ACC112 (cell line): ENCODE results near the gene TRIM65.

Experiments
- H2AFZ ChIP-seq: fragments of 200-600 bp; sonication (generic); one replicate; pipeline ENCODE4 v1.6.0; 2017; ENCODE audit warnings: antibody characterized with exemption, low read length; ENCODE audit not compliant: unreplicated experiment
- H3K27ac ChIP-seq: fragments of 200-600 bp; sonication (generic); 2 replicates; pipeline ENCODE4 v1.5.1; 2014; ENCODE audit warnings: low read depth, mild to moderate bottlenecking, antibody characterized with exemption, low read length, moderate library complexity
- H3K27me3 ChIP-seq: fragments of 200-600 bp; sonication (generic); 2 replicates; pipeline ENCODE4 v1.6.1; 2014; ENCODE audit warnings: mild to moderate bottlenecking, antibody characterized with exemption, low read length, moderate library complexity, mixed read lengths; ENCODE audit not compliant: insufficient read depth
- H3K36me3 ChIP-seq: fragments of 200-600 bp; sonication (generic); 2 replicates; pipeline ENCODE4 v1.6.1; 2016; ENCODE audit warnings: mild to moderate bottlenecking, antibody characterized with exemption, low read length, moderate library complexity, mixed read lengths; ENCODE audit not compliant: insufficient read depth
- H3K4me1 ChIP-seq: fragments of 200-600 bp; sonication (generic); one replicate; pipeline ENCODE4 v1.6.1; 2016; ENCODE audit warnings: low read length, mixed read lengths; ENCODE audit not compliant: insufficient read depth, unreplicated experiment, control insufficient read depth
- H3K4me3 ChIP-seq: fragments of 200-600 bp; sonication (generic); 2 replicates; pipeline ENCODE4 v1.5.1; 2014; ENCODE audit warnings: mild to moderate bottlenecking, low read depth, low read length
- H3K79me2 ChIP-seq: fragments of 200-600 bp; sonication (generic); one replicate; pipeline ENCODE4 v1.6.0; 2016; ENCODE audit warnings: low read length; ENCODE audit not compliant: control insufficient read depth, unreplicated experiment, insufficient read depth

TRIM65 gene

DNA sequence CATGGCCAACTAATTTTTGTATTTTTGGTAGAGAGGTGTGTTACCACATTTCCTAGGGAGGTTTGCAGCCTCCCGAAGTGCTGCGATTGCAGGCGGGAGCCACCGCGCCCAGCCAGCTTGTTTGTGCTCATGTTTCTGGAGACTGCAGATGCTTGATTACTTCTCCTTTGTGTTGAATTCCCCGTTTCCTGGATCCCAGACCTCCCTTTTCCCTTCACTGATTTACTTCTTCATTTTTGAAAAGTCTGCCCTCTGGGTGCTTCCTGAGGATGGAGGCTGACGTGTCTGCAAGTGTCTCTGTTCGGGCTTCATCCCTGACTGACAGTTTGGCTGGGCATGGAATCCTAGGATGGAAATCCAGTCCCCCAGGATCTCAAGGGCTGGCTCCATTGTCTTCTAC lies 11.3 kb downstream of the TRIM65 start:
- no peak overlapping the region for H3K27ac ChIP-seq
- no peaks in the 10 kb centered on the region for H3K79me2 ChIP-seq
- H3K36me3 ChIP-seq, result no peaks in the 10 kb centered on the region
- no peaks in the 10 kb centered on the region for H3K27me3 ChIP-seq
- H3K4me1 ChIP-seq, result no peaks in the 10 kb centered on the region
- H2AFZ ChIP-seq, result no peak overlapping the region
- H3K4me3 ChIP-seq, result no peak overlapping the region

- Histone ChIP-seq H3K4me3 (no peak overlapping the region), H3K27ac (no peak overlapping the region), H3K4me1 (peaks cover under 1% of the 10 kb centered on the region), H2AFZ (no peak overlapping the region), H3K36me3 (no peaks in the 10 kb centered on the region), H3K79me2 (no peaks in the 10 kb centered on the region), H3K27me3 (no peaks in the 10 kb centered on the region)
Observed at GRCh38 chr17:75881678-75882454, 14.9 kb downstream of the TRIM65 start.

DNA sequence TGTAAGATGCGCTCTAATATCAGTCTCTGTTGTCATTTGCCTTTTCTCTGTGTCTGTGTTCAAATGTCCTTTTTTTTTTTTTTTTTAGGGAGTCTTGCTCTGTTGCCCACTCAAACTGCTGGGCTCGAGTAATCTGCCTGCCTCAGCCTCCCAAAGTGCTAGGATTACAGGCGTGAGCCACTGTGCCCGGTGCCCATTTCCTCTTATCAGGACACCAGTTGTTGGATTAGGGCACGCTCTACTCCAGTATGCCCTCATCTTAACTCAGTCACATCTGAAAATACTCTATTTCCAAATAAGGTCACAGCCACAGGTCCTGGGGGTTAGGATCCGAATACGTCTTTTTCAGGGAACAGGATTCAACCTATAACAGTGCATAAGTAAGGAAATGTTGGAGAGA lies 16.5 kb downstream of the TRIM65 start:
- Histone ChIP-seq H2AFZ (no peak overlapping the region), H3K27ac (no peak overlapping the region), H3K36me3 (no peaks in the 10 kb centered on the region), H3K79me2 (no peaks in the 10 kb centered on the region), H3K4me1 (peaks cover 16% of the 10 kb centered on the region), H3K4me3 (no peak overlapping the region), H3K27me3 (no peaks in the 10 kb centered on the region)

DNA sequence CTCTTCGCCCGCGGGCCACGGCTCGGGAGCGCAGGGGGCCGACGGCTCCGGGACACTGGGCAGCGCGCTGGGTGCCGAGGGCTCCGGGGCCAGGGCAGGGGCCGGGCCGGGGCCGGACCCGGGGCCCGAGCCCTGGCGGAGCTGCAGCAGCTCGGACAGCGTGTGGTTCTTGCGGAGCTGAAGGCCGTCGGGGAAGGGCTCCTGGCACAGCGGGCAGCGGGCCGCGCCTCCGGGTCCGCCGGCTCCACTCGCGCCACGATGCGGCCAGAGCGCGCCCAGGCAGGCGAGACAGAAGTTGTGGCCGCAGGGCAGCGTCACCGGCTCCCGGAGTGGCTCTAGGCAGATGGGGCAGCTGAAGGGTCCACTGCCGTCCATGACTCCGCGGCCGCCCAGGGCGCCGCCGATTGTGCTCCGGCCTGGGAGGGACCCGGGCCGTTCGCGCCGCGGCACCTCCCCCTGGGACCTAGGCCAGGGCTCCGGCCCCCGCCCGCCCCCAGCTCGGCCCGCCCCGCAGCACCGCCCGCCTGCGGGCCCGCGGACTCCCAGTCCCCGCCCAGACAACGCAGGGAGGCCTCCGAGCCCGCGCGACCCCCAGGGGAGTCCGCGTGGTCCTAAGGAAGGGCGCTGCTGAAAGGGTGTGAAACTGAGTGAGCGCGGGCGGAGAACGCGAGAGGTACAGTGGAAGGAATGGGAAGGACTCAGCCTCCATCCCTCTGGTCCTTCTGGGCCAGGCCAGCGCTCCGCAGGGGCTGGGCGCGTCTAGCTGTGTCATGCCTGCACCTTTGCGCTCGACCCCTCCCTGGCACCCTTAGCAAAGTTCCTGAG lies 18.4 kb downstream of the TRIM65 start, which contains the start of gene TRIM47:
TSS of gene TRIM47 (minus strand) at position 408 of the 825 bp plus-strand sequence. CDS start at position 375, 33 bp downstream.
- Histone ChIP-seq H3K36me3 (no peaks in the 10 kb centered on the region), H3K4me1 (peaks cover 24% of the 10 kb centered on the region), H3K27ac (peak within 1 kb of the TSS; percentile 91), H3K4me3 (peak within 1 kb of the TSS; percentile 85), H3K79me2 (no peaks in the 10 kb centered on the region), H2AFZ (peak within 1 kb of the TSS; percentile 46), H3K27me3 (no peaks in the 10 kb centered on the region)

DNA sequence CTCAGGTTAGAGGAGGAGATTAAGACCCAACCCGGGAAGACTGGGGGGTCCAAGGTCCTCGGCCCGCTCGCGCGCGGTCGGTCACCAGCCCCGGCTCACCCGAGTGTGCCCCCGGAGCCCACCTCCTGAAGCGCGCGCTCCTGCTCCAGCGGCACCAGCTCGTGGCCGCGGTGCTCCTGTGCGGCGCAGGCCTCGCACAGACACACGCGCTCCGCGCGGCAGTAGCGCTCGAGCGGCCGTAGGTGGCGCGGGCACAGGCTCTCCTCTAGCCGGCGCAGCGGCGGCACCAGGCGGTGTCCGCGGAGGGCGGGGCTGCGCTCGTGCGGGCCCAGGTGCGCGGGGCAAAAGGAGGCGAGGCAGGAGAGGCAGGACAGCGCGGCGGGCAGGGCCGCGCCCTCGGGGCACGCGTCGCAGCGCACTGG lies 19.0 kb downstream of the TRIM65 start:
- Histone ChIP-seq H3K27me3 (no peaks in the 10 kb centered on the region), H3K27ac (peak overlapping the region; percentile 91), H3K36me3 (no peaks in the 10 kb centered on the region), H2AFZ (peak overlapping the region; percentile 46), H3K79me2 (no peaks in the 10 kb centered on the region), H3K4me1 (peaks cover 29% of the 10 kb centered on the region), H3K4me3 (peak overlapping the region; percentile 85)

- H3K4me1 ChIP-seq, result peaks cover 35% of the 10 kb centered on the region
- H3K4me3 ChIP-seq, result peak overlapping the region; percentile 85
- no peaks in the 10 kb centered on the region for H3K36me3 ChIP-seq
- H3K27me3 ChIP-seq, result no peaks in the 10 kb centered on the region
- peak overlapping the region; percentile 91 for H3K27ac ChIP-seq
- no peaks in the 10 kb centered on the region for H3K79me2 ChIP-seq
- peak overlapping the region; percentile 15 for H2AFZ ChIP-seq
Observed at GRCh38 chr17:75876938-75877751, 19.6 kb downstream of the TRIM65 start.

DNA sequence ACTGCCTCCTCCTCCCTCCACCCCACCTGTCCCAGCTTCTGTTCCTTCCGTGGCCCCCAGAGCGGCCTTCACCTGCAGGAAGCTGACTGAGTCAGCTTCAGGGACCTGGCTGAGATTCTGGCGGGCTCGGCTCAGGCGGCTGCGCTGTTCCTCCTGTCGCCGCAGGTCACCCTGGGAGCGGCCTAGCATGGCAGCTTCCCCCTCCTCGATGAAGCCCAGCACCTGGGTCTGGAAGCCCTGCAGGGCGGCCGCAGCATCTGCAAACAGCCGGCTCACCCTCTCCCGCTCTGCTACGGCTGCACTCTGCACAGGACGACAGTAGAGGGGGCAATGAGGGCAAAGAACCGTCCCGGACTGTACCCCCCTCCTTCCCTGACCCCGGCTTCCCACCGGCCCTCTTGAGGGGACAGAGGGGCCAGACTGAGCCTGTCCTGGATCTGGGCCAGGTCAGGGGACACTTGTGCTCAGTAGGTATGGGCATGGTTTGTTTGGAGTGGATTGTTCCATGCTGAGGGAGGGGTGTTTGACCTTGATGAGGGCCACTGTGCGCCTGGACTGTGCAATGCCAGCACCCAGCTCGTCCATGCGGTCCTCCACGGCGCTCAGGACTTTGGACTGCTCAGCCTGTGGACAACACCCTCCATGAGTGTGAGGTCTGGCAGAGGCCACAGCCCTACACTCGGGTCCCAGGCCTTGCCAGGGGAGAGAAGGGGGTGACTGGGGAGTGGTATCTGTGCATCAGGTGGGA lies 20.4 kb downstream of the TRIM65 start:
- peaks cover 35% of the 10 kb centered on the region for H3K4me1 ChIP-seq
- H2AFZ ChIP-seq, result no peak overlapping the region
- peak overlapping the region; percentile 91 for H3K27ac ChIP-seq
- H3K27me3 ChIP-seq, result no peaks in the 10 kb centered on the region
- H3K79me2 ChIP-seq, result no peaks in the 10 kb centered on the region
- H3K4me3 ChIP-seq, result peak overlapping the region; percentile 85
- no peaks in the 10 kb centered on the region for H3K36me3 ChIP-seq

- no peaks in the 10 kb centered on the region for H3K27me3 ChIP-seq
- peaks cover 35% of the 10 kb centered on the region for H3K4me1 ChIP-seq
- peak overlapping the region; percentile 85 for H3K4me3 ChIP-seq
- H2AFZ ChIP-seq, result no peak overlapping the region
- no peaks in the 10 kb centered on the region for H3K36me3 ChIP-seq
- H3K27ac ChIP-seq, result peak overlapping the region; percentile 91
- no peaks in the 10 kb centered on the region for H3K79me2 ChIP-seq
Observed at GRCh38 chr17:75875940-75876189, 20.9 kb downstream of the TRIM65 start.

- no peaks in the 10 kb centered on the region for H3K36me3 ChIP-seq
- H3K27me3 ChIP-seq, result no peaks in the 10 kb centered on the region
- H3K79me2 ChIP-seq, result no peaks in the 10 kb centered on the region
- H3K4me1 ChIP-seq, result peaks cover 35% of the 10 kb centered on the region
- H3K27ac ChIP-seq, result peak overlapping the region; percentile 91
- no peak overlapping the region for H2AFZ ChIP-seq
- H3K4me3 ChIP-seq, result 0 out of 2 replicates have a peak overlapping the region, but pooled peaks have one; percentile 85
Observed at GRCh38 chr17:75875182-75875939, 21.4 kb downstream of the TRIM65 start.
